Endothelial cell of umbilical vein (primary cell): ENCODE data around the gene PCMTD2.

Experiments
- EZH2 ChIP-seq: IDR thresholded peaks from 2 replicates; pipeline ENCODE4 v1.6.1; 2012; ENCODE audit warnings: borderline replicate concordance, low read depth, mild to moderate bottlenecking, moderate library complexity, low read length, inconsistent platforms; ENCODE audit not compliant: severe bottlenecking
- JUN ChIP-seq: IDR thresholded peaks from 2 replicates; pipeline ENCODE4 v1.6.1; 2011; ENCODE audit warnings: borderline replicate concordance, low read depth; ENCODE audit not compliant: insufficient read length, insufficient read depth
- MAX ChIP-seq: IDR thresholded peaks from 2 replicates; pipeline ENCODE4 v1.6.1; 2011; ENCODE audit not compliant: insufficient read depth, insufficient read length
- POLR2A ChIP-seq: IDR thresholded peaks from 2 replicates; pipeline ENCODE4 v1.6.1; 2012; ENCODE audit warnings: low read depth, mild to moderate bottlenecking, control low read depth, low read length
- POLR2AphosphoS5 ChIP-seq: IDR thresholded peaks from 2 replicates; pipeline ENCODE4 v1.6.1; 2012; ENCODE audit warnings: low read depth, mild to moderate bottlenecking, control low read depth, low read length, moderate library complexity; ENCODE audit not compliant: insufficient read depth
- TF ChIP-seq, protein P1 (sequence below), 2 donors: IDR thresholded peaks; 1 replicate in 1 of 2; 2 replicates in 1 of 2; pipeline ENCODE4 v1.5.1; 2011; ENCODE audit warnings: low read length in 2 of 2, mild to moderate bottlenecking in 2 of 2, moderate library complexity in 2 of 2, control low read depth in 1 of 2, inconsistent platforms in 1 of 2, low read depth in 1 of 2; ENCODE audit not compliant: insufficient read depth in 1 of 2; ENCODE audit errors: extremely low read depth in 1 of 2

DNA sequence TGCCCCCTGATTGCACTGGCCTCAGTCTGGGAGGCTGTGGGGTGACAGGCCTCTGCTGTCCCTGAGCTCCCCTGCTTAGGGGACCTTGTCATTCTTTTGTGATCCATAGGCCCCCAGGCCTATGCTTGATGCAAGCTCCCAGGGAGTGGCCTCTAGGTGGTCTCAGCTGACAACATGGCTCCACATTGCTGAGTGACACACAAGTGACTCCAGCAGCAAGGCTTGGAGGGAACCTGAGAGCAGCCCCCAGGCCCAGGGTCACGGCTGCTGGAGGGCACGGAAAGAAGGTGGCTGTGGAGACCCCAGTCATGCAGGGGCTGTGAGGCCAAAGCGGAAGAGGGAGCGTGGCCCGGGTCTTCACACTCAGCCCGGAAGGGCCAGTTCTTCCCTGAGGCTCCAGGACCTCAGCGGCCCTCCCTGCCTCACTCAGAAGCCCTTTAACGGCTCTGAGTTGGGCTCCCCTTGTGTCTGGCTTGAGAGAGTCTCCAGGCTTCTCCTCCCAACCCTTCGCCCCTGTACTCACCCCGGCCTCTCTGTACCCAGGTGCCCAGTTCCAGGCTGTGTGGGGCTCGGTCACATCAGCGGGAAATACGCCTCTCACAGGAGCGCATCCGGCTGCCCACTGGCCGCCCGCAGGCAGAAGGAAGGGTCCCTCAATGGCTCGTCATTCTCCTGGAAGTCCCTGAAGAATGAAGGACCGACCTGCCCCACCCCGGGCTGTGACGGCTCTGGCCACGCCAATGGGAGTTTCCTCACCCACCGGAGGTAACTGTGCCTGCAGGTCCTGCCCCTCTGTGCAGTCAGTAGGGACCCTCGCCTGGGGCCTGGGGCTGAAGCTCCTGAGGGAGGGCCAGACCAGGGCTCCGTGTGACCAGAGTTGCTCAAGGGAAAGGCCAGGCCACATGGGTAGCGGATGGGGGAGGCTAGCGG lies 23.7 kb upstream of the PCMTD2 start:
- TF ChIP-seq, protein P1, sequence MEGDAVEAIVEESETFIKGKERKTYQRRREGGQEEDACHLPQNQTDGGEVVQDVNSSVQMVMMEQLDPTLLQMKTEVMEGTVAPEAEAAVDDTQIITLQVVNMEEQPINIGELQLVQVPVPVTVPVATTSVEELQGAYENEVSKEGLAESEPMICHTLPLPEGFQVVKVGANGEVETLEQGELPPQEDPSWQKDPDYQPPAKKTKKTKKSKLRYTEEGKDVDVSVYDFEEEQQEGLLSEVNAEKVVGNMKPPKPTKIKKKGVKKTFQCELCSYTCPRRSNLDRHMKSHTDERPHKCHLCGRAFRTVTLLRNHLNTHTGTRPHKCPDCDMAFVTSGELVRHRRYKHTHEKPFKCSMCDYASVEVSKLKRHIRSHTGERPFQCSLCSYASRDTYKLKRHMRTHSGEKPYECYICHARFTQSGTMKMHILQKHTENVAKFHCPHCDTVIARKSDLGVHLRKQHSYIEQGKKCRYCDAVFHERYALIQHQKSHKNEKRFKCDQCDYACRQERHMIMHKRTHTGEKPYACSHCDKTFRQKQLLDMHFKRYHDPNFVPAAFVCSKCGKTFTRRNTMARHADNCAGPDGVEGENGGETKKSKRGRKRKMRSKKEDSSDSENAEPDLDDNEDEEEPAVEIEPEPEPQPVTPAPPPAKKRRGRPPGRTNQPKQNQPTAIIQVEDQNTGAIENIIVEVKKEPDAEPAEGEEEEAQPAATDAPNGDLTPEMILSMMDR (IDR thresholded peaks at IDR 0.05; ENCODE audit: extremely low read depth in 1 of 2, insufficient read depth in 1 of 2, low read depth in 1 of 2, low read length in 2 of 2), result no peak
- TF ChIP-seq POLR2A (no peak), MAX (no peak), EZH2 (no peak), POLR2AphosphoS5 (no peak), JUN (no peak)
